Brain microvascular endothelial cell (primary cell): Measurements from ENCODE around the gene MLLT1.

ENCODE experiments used
- DNase-seq: peaks from one replicate; pipeline ENCODE4 v3.0.0-alpha.2; 2020
- H3K27ac ChIP-seq: fragments of 250-450 bp; sonication (Bioruptor Pico); 2 replicates; pipeline ENCODE4 v1.5.1; 2020; ENCODE audit warnings: mild to moderate bottlenecking, moderate library complexity
- H3K27me3 ChIP-seq: fragments of 250-450 bp; sonication (Bioruptor Pico); replicated peaks from 2 replicates; pipeline ENCODE4 v1.5.1; 2020; ENCODE audit warnings: mild to moderate bottlenecking
- H3K36me3 ChIP-seq: fragments of 250-450 bp; sonication (Bioruptor Pico); replicated peaks from 2 replicates; pipeline ENCODE4 v1.5.1; 2020; ENCODE audit warnings: mild to moderate bottlenecking
- H3K4me3 ChIP-seq: 2 replicates; pipeline ENCODE4 v1.5.1; 2011; ENCODE audit warnings: low read depth, mild to moderate bottlenecking, control low read depth, low read length, moderate library complexity
- in situ Hi-C: cut with HindIII; loops from 2 replicates; pipeline ENCODE4 v1.10.0; 2017; ENCODE audit warnings: low sequenced_read_pairs, low pct_ligation_motif_present
- TF ChIP-seq, protein P1 (sequence below): IDR thresholded peaks from 2 replicates; pipeline ENCODE4 v1.5.1; 2011; ENCODE audit warnings: low read depth, mild to moderate bottlenecking, moderate library complexity, low read length, control low read depth, inconsistent platforms; ENCODE audit errors: missing control alignments

Gene MLLT1

DNA sequence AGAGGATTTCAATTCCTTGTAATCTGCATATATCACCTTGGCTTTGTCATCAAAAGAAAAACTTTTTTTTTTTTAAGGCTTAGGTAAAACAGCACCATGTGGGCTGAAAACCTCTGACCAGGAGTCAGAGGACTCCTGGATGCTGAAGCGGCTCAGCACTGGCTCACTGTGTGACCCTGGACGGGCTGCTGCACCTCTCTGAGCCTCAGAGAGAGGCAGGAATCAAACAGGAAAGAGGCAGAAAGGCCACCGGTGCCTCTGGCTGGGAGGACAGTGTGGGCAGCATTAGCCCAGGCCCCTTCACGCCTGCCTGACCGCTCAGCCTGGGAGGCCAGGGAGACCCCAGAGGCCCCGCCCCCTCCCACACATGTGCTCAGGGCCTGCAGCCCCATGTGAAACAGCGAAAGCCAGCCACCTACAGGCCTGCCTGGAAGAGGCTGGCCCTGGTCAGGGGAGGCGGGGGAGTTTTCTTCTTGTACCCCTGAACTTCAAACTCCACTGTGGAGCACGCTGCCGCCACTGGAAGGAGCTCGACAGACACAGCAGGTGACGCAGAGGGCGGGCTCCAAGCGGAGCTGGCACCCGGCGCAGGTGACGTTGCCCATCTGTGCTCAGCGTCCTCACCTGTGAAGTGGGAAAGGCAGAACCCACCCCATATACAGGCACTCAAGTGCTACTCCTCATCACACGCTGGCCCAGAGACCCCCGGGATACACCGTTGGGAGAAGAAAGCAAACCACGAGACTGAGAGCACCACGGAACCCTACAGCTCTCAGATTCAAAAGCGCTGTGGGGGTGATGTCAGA lies 39.7 kb downstream of the MLLT1 start:
- Histone ChIP-seq H3K4me3 (no peak overlapping the region), H3K27me3 (no peaks in the 10 kb centered on the region), H3K27ac (no peak overlapping the region), H3K36me3 (no peaks in the 10 kb centered on the region)
- no peak for DNase-seq
- in situ Hi-C loops: loop anchor here (5.0 kb wide), 1 partner anchor 37 kb away; the partner anchor contains the start of gene MLLT1
- TF ChIP-seq, protein P1, sequence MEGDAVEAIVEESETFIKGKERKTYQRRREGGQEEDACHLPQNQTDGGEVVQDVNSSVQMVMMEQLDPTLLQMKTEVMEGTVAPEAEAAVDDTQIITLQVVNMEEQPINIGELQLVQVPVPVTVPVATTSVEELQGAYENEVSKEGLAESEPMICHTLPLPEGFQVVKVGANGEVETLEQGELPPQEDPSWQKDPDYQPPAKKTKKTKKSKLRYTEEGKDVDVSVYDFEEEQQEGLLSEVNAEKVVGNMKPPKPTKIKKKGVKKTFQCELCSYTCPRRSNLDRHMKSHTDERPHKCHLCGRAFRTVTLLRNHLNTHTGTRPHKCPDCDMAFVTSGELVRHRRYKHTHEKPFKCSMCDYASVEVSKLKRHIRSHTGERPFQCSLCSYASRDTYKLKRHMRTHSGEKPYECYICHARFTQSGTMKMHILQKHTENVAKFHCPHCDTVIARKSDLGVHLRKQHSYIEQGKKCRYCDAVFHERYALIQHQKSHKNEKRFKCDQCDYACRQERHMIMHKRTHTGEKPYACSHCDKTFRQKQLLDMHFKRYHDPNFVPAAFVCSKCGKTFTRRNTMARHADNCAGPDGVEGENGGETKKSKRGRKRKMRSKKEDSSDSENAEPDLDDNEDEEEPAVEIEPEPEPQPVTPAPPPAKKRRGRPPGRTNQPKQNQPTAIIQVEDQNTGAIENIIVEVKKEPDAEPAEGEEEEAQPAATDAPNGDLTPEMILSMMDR: no peak

DNA sequence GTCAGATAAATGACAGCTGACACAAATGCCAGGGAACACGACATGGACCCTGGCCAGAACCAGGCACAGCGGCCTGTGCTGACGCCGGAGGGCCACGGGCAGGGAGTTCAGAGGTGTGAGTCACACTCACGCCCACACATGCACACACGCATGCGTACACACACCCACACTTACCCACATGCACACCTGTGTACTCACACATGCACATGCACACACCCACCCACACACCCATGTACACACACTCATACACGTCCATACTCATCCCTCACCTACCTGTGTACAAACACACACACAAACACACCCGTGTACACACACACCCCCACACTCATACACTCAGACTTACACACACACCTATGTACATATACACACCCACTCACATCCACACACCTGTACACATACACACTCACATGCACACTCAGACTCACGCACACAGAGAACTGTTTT lies 40.4 kb downstream of the MLLT1 start:
- Histone ChIP-seq H3K4me3 (no peak overlapping the region), H3K27me3 (no peaks in the 10 kb centered on the region), H3K36me3 (no peaks in the 10 kb centered on the region), H3K27ac (no peak overlapping the region)
- in situ Hi-C loops: loop anchor here (5.0 kb wide), 1 partner anchor 38 kb away; the partner anchor contains the start of gene MLLT1
- no peak for DNase-seq
- TF ChIP-seq, protein P1: no peak

DNA sequence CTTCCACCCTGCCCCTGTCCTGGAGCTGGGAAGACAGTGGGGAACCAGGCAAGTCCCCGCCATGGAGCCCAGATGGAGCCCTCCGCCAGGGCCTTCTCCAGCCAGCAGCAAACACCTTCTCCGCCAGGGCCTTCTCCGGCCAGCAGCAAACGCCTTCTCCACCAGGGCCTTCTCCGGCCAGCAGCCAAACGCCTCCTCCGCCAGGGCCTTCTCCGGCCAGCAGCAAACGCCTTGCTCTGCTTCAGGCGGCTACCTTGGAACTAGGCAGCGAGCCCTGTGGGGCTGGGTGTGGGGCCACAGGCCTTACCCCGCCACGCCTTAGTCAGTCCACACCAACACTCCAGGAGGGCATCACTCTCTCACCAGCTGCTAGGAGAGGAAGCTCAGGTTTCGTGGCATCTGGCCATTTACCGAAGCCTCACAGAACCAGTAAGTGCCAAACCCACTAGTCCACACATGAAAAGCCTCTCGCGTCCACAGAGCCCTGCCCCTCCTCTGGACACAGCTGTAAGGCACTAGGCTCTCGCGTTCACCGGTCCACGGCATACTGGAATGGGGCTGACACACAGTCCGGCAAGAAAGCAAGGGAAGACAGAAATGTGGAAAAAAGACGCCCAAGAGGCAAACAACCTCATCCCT lies 41.0 kb downstream of the MLLT1 start:
- TF ChIP-seq, protein P1: no peak
- no peaks in the 10 kb centered on the region for H3K27me3 ChIP-seq
- DNase-seq: no peak
- in situ Hi-C loops: loop anchor here (5.0 kb wide), 1 partner anchor 39 kb away; the partner anchor contains the start of gene MLLT1
- H3K36me3 ChIP-seq: no peaks in the 10 kb centered on the region
- no peak overlapping the region for H3K27ac ChIP-seq
- H3K4me3 ChIP-seq: no peak overlapping the region

DNA sequence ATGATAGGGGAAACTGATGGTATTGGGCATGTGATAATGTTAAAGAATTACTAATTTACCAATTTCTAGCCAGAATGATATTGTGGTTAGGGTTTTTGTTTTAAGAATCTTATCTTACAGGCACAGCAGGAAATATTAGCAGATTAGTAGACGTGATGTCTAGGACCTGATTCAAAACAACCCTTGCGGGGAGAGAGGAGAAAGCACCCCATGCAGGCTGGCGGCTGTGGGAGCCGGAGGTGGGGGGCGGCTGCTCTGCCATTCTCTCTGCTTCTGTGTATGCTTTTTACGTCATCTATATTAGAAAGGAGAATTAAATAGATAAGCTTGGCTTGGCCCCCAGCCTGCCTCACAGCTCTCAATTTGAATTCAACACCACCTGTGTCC lies 41.5 kb downstream of the MLLT1 start:
- no peak overlapping the region for H3K4me3 ChIP-seq
- TF ChIP-seq, protein P1: no peak
- H3K36me3 ChIP-seq: no peaks in the 10 kb centered on the region
- in situ Hi-C loops: loop anchor here (5.0 kb wide), 1 partner anchor 39 kb away; the partner anchor contains the start of gene MLLT1
- no peaks in the 10 kb centered on the region for H3K27me3 ChIP-seq
- DNase-seq: no peak
- H3K27ac ChIP-seq: no peak overlapping the region

DNA sequence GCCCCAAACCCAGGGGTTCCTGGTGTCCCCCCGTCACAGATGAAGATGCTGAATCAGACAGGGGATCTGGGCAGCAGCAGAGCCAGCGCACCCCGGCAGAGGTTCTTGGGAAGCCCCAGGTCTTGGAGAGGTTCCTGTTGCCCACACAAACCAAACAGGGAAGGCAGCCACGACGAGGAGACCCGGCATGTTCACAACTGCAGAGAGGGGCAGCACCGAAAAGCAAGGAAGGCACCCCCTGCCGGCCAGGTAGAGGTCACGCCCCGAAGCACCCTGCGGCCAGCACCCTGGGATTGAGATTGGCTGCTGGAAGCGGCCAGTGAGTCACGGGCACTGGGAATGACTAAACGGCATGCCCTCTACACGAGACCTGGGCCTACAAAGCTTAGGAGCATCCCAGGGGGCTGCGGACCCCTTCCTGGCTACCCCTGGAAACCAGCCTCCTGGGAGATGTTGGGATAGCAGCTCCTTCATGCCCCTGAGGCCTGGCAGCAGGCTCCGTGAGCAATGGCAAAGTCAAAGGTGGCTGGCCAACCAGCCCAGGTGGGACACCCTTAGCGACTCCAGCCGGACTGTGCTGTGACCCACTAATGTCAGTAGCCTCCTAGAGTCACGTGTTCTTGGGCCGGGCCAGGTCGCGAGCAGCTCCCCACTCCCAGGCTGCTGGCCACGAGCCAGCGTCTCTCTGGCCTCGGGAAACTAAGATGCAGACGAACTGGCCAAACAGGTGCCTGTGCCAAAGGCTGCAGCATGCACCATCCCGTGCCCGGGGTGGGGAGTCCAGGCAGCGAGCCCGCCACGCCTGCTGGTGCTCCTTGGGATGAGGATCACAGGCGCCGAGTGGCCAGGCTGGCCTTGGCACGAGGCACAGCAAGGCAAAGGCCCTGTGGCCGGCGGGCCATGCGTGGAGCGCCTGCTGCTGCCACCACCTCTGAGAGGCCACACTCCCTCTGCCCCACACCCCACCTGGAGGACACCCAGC lies 43.2 kb downstream of the MLLT1 start:
- TF ChIP-seq, protein P1: no peak
- in situ Hi-C loops: loop anchor here (5.0 kb wide), 1 partner anchor 41 kb away; the partner anchor contains the start of gene MLLT1
- H3K36me3 ChIP-seq: no peaks in the 10 kb centered on the region
- H3K4me3 ChIP-seq: no peak overlapping the region
- no peak for DNase-seq
- H3K27me3 ChIP-seq: no peaks in the 10 kb centered on the region
- H3K27ac ChIP-seq: no peak overlapping the region
